ENCODE data around the gene CACNA1H.

DNA sequence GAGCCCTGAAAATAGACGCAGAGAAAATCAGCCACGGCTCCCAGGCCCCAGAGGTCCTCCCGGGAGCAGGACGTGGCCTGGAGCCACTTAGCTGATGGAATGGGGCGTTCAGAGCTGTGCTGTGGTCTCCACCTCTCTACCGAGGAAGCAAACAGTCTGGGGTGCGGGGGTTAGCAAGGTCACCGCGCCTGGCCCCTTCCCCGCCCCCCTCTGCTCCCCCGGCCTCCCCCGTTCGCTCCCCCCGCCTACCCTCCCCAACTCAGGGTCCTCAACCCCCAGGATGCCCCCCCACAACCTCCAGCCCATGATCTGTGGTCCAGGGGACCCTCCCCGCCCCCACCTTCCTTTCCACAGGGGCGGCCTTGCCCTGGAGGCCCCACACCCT, 36.2 kb upstream of the CACNA1H start:
- TF ChIP-seq, protein P1, sequence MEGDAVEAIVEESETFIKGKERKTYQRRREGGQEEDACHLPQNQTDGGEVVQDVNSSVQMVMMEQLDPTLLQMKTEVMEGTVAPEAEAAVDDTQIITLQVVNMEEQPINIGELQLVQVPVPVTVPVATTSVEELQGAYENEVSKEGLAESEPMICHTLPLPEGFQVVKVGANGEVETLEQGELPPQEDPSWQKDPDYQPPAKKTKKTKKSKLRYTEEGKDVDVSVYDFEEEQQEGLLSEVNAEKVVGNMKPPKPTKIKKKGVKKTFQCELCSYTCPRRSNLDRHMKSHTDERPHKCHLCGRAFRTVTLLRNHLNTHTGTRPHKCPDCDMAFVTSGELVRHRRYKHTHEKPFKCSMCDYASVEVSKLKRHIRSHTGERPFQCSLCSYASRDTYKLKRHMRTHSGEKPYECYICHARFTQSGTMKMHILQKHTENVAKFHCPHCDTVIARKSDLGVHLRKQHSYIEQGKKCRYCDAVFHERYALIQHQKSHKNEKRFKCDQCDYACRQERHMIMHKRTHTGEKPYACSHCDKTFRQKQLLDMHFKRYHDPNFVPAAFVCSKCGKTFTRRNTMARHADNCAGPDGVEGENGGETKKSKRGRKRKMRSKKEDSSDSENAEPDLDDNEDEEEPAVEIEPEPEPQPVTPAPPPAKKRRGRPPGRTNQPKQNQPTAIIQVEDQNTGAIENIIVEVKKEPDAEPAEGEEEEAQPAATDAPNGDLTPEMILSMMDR (IDR thresholded peaks at IDR 0.05; ENCODE audit: extremely low read depth in 1 of 2, insufficient read depth in 1 of 2, low read depth in 1 of 2, low read length in 2 of 2): no peak
- TF ChIP-seq POLR2A (IDR thresholded peaks at IDR 0.05; ENCODE audit: low read depth, low read length) (no peak), MYC (IDR thresholded peaks at IDR 0.05; ENCODE audit: low read depth, low read length) (no peak), EZH2 (IDR thresholded peaks at IDR 0.05; ENCODE audit: borderline replicate concordance, low read depth, low read length, severe bottlenecking) (no peak)

All from endothelial cell of umbilical vein (primary cell).